Fibroblast of lung (primary cell): ENCODE measurements around the gene B3GNT9.

ENCODE experiments used
- EZH2 ChIP-seq: IDR thresholded peaks from 2 replicates; pipeline ENCODE4 v1.5.1; 2012; ENCODE audit warnings: low read length, control low read depth, mild to moderate bottlenecking; ENCODE audit errors: missing control alignments
- TF ChIP-seq, protein P1 (sequence below), 2 donors: IDR thresholded peaks in 1 of 2; conservative IDR thresholded peaks in 1 of 2; 1 replicate in 1 of 2; 2 replicates in 1 of 2; pipeline ENCODE4 v1.5.1; 2011 to 2012; ENCODE audit warnings: low read length in 2 of 2, control low read depth in 1 of 2, inconsistent platforms in 1 of 2, low read depth in 1 of 2, mild to moderate bottlenecking in 1 of 2

- TF ChIP-seq, protein P1, sequence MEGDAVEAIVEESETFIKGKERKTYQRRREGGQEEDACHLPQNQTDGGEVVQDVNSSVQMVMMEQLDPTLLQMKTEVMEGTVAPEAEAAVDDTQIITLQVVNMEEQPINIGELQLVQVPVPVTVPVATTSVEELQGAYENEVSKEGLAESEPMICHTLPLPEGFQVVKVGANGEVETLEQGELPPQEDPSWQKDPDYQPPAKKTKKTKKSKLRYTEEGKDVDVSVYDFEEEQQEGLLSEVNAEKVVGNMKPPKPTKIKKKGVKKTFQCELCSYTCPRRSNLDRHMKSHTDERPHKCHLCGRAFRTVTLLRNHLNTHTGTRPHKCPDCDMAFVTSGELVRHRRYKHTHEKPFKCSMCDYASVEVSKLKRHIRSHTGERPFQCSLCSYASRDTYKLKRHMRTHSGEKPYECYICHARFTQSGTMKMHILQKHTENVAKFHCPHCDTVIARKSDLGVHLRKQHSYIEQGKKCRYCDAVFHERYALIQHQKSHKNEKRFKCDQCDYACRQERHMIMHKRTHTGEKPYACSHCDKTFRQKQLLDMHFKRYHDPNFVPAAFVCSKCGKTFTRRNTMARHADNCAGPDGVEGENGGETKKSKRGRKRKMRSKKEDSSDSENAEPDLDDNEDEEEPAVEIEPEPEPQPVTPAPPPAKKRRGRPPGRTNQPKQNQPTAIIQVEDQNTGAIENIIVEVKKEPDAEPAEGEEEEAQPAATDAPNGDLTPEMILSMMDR (conservative IDR thresholded peaks at IDR 0.05 in 1 of 2, IDR thresholded peaks at IDR 0.05 in 1 of 2; ENCODE audit: low read depth in 1 of 2, low read length in 2 of 2): no peak
- no peak for TF ChIP-seq EZH2
Observed at GRCh38 chr16:67145746-67146145, 5.1 kb downstream of the B3GNT9 start.
